HEK293 (cell line): ENCODE results near the gene SPIRE1.

Experiments
- HOXD13 ChIP-seq: sonication (generic); formaldehyde crosslinking; IDR thresholded peaks from 2 replicates; pipeline ENCODE4 v1.8.0; 2022; ENCODE audit warnings: missing genetic modification reagents, borderline replicate concordance
- IKZF3 ChIP-seq: fragments of 450-650 bp; IDR thresholded peaks from 2 replicates; pipeline ENCODE4 v1.5.0; 2018; ENCODE audit warnings: missing biosample characterization, mild to moderate bottlenecking, missing genetic modification characterization, moderate library complexity
- MZF1 ChIP-seq: fragments of 450-650 bp; formaldehyde crosslinking; IDR thresholded peaks from 2 replicates; pipeline ENCODE4 v1.5.1; 2017; ENCODE audit warnings: missing biosample characterization, missing genetic modification characterization, borderline replicate concordance
- REPIN1 ChIP-seq: fragments of 450-650 bp; formaldehyde crosslinking; IDR thresholded peaks from 2 replicates; pipeline ENCODE4 v1.5.1; 2017; ENCODE audit warnings: missing biosample characterization, missing genetic modification characterization, low read depth
- SCRT2 ChIP-seq: fragments of 450-650 bp; formaldehyde crosslinking; IDR thresholded peaks from 2 replicates; pipeline ENCODE4 v1.5.1; 2016; ENCODE audit warnings: missing biosample characterization, missing genetic modification characterization
- TRIM28 ChIP-seq: IDR thresholded peaks from 2 replicates; pipeline ENCODE4 v1.6.1; 2011; ENCODE audit warnings: low read length, control low read depth, borderline replicate concordance
- ZBTB44 ChIP-seq: fragments of 450-650 bp; IDR thresholded peaks from 2 replicates; pipeline ENCODE4 v1.5.1; 2018; ENCODE audit warnings: missing biosample characterization, mild to moderate bottlenecking, missing genetic modification characterization
- ZBTB48 ChIP-seq: fragments of 450-650 bp; formaldehyde crosslinking; IDR thresholded peaks from 2 replicates; pipeline ENCODE4 v1.5.1; 2016; ENCODE audit warnings: missing biosample characterization, missing genetic modification characterization
- ZBTB8A ChIP-seq: fragments of 450-650 bp; formaldehyde crosslinking; IDR thresholded peaks from 2 replicates; pipeline ENCODE4 v1.5.1; 2016; ENCODE audit warnings: missing biosample characterization, missing genetic modification characterization
- ZNF138 ChIP-seq: fragments of 450-650 bp; formaldehyde crosslinking; IDR thresholded peaks from 2 replicates; pipeline ENCODE4 v1.5.1; 2016; ENCODE audit warnings: missing biosample characterization, missing genetic modification characterization, borderline replicate concordance
- ZNF175 ChIP-seq: fragments of 450-650 bp; formaldehyde crosslinking; IDR thresholded peaks from 2 replicates; pipeline ENCODE4 v1.5.1; 2016; ENCODE audit warnings: missing biosample characterization, missing genetic modification characterization
- ZNF184 ChIP-seq: fragments of 450-650 bp; IDR thresholded peaks from 2 replicates; pipeline ENCODE4 v1.5.1; 2018; ENCODE audit warnings: missing biosample characterization, mild to moderate bottlenecking, missing genetic modification characterization
- ZNF211 ChIP-seq: fragments of 450-650 bp; formaldehyde crosslinking; IDR thresholded peaks from 2 replicates; pipeline ENCODE4 v1.5.1; 2016; ENCODE audit warnings: low read depth, missing biosample characterization, missing genetic modification characterization
- ZNF214 ChIP-seq: fragments of 450-650 bp; formaldehyde crosslinking; IDR thresholded peaks from 2 replicates; pipeline ENCODE4 v1.5.1; 2017; ENCODE audit warnings: missing biosample characterization, mild to moderate bottlenecking, missing genetic modification characterization, borderline replicate concordance
- ZNF221 ChIP-seq: fragments of 450-650 bp; formaldehyde crosslinking; IDR thresholded peaks from 2 replicates; pipeline ENCODE4 v1.5.1; 2017; ENCODE audit warnings: missing biosample characterization, missing genetic modification characterization, borderline replicate concordance
- ZNF426 ChIP-seq: fragments of 450-650 bp; formaldehyde crosslinking; IDR thresholded peaks from 2 replicates; pipeline ENCODE4 v1.5.1; 2017; ENCODE audit warnings: missing biosample characterization, missing genetic modification characterization, mild to moderate bottlenecking, inconsistent platforms, moderate library complexity
- ZNF521 ChIP-seq: fragments of 450-650 bp; formaldehyde crosslinking; IDR thresholded peaks from 2 replicates; pipeline ENCODE4 v1.5.1; 2017; ENCODE audit warnings: missing biosample characterization, mild to moderate bottlenecking, missing genetic modification characterization
- ZNF658 ChIP-seq: fragments of 450-650 bp; formaldehyde crosslinking; IDR thresholded peaks from 2 replicates; pipeline ENCODE4; 2016; ENCODE audit warnings: missing biosample characterization, missing genetic modification characterization
- ZNF747 ChIP-seq: fragments of 450-650 bp; formaldehyde crosslinking; IDR thresholded peaks from 2 replicates; pipeline ENCODE4 v1.5.1; 2016; ENCODE audit warnings: missing biosample characterization, missing genetic modification characterization
- ZNF76 ChIP-seq: fragments of 450-650 bp; formaldehyde crosslinking; IDR thresholded peaks from 2 replicates; pipeline ENCODE4; 2016; ENCODE audit warnings: low read depth, missing biosample characterization, missing genetic modification characterization, borderline replicate concordance
- ZNF777 ChIP-seq: fragments of 450-650 bp; formaldehyde crosslinking; IDR thresholded peaks from 2 replicates; pipeline ENCODE4 v1.5.1; 2017; ENCODE audit warnings: missing biosample characterization, missing genetic modification characterization, borderline replicate concordance
- TF ChIP-seq, protein P1 (sequence below): fragments of 450-650 bp; formaldehyde crosslinking; IDR thresholded peaks from 2 replicates; pipeline ENCODE4 v1.5.1; 2016; ENCODE audit warnings: missing biosample characterization, missing genetic modification characterization
- TF ChIP-seq, protein P2 (sequence below): fragments of 450-650 bp; formaldehyde crosslinking; IDR thresholded peaks from 2 replicates; pipeline ENCODE4 v1.5.1; 2016; ENCODE audit warnings: missing biosample characterization, missing genetic modification characterization
- TF ChIP-seq, protein P3 (sequence below): fragments of 450-650 bp; formaldehyde crosslinking; IDR thresholded peaks from 2 replicates; pipeline ENCODE4 v1.5.1; 2017; ENCODE audit warnings: missing biosample characterization, missing genetic modification characterization
- TF ChIP-seq, protein P4 (sequence below): fragments of 450-650 bp; formaldehyde crosslinking; IDR thresholded peaks from 2 replicates; pipeline ENCODE4 v1.5.1; 2016; ENCODE audit warnings: missing biosample characterization, missing genetic modification characterization, low read depth
- TF ChIP-seq, protein P5 (sequence below): fragments of 450-650 bp; formaldehyde crosslinking; IDR thresholded peaks from 2 replicates; pipeline ENCODE4; 2016; ENCODE audit warnings: missing biosample characterization, missing genetic modification characterization

Gene SPIRE1

DNA sequence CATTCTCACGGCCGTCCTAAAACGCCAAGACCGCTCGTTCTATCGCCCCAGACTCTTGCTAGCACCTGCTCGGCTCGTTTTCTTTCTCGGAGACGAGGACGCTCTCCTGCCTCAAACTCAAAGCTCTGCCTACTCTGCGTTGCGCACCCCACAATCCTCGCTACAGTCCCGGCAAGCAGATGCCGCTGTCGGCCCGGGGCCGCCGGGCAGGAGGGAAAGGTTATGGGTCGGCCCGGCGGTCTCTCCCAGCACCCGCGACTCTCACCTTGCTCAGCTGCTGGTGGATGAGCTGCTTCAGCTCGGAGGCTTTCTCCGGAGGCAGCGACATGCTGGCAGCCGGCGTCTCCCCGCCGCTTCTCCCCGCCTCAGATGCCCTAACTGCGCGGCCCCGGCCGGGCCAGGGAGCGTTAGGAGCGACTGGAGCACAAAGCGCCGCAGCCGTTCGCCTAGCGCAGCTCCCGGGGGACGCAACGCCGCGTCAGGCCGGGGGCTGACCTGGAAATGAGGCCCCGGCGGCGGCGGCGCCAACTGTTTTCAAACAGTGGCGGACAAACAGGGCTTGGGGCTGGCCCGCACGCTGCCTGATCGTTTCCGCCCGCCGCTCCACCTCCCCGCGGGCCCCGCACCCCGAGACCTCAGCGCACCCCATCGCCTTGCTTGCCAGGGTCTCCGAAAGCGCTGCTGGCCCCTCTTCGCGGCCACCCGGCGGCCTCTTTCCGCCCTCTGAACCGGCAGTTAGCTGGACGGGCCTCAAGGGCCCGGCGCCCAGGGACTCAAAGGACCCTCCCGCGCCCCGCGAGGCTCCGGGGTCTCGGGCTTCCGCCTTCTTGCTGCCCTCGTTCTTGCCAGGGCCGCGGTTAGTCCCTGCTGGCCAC is 44.6 kb upstream of the SPIRE1 start, which contains the start of the genes CEP76 and PSMG2 (continued):
- no peak for TF ChIP-seq SCRT2 (tag by site-specific recombination)
- no peak for TF ChIP-seq ZNF221 (tag by site-specific recombination)
- no peak for TF ChIP-seq TRIM28
- TF ChIP-seq ZNF521 (tag by site-specific recombination), result no peak
- TF ChIP-seq ZNF426 (tag by site-specific recombination), result no peak
- TF ChIP-seq, protein P1, sequence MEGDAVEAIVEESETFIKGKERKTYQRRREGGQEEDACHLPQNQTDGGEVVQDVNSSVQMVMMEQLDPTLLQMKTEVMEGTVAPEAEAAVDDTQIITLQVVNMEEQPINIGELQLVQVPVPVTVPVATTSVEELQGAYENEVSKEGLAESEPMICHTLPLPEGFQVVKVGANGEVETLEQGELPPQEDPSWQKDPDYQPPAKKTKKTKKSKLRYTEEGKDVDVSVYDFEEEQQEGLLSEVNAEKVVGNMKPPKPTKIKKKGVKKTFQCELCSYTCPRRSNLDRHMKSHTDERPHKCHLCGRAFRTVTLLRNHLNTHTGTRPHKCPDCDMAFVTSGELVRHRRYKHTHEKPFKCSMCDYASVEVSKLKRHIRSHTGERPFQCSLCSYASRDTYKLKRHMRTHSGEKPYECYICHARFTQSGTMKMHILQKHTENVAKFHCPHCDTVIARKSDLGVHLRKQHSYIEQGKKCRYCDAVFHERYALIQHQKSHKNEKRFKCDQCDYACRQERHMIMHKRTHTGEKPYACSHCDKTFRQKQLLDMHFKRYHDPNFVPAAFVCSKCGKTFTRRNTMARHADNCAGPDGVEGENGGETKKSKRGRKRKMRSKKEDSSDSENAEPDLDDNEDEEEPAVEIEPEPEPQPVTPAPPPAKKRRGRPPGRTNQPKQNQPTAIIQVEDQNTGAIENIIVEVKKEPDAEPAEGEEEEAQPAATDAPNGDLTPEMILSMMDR, result peak; percentile 47
- peak; percentile 24; the same call in 1 of the 2 replicates for TF ChIP-seq HOXD13
- no peak for TF ChIP-seq MZF1 (tag by site-specific recombination)
- TF ChIP-seq, protein P2, sequence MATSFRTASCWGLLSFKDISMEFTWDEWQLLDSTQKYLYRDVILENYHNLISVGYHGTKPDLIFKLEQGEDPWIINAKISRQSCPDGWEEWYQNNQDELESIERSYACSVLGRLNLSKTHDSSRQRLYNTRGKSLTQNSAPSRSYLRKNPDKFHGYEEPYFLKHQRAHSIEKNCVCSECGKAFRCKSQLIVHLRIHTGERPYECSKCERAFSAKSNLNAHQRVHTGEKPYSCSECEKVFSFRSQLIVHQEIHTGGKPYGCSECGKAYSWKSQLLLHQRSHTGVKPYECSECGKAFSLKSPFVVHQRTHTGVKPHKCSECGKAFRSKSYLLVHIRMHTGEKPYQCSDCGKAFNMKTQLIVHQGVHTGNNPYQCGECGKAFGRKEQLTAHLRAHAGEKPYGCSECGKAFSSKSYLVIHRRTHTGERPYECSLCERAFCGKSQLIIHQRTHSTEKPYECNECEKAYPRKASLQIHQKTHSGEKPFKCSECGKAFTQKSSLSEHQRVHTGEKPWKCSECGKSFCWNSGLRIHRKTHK (tag by site-specific recombination), result no peak
- TF ChIP-seq ZNF76 (tag by site-specific recombination), result peak; percentile 87
- TF ChIP-seq, protein P3, sequence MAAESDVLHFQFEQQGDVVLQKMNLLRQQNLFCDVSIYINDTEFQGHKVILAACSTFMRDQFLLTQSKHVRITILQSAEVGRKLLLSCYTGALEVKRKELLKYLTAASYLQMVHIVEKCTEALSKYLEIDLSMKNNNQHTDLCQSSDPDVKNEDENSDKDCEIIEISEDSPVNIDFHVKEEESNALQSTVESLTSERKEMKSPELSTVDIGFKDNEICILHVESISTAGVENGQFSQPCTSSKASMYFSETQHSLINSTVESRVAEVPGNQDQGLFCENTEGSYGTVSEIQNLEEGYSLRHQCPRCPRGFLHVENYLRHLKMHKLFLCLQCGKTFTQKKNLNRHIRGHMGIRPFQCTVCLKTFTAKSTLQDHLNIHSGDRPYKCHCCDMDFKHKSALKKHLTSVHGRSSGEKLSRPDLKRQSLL (tag by site-specific recombination), result no peak
- TF ChIP-seq ZNF658 (tag by site-specific recombination), result no peak
- no peak for TF ChIP-seq ZNF184 (tag by site-specific recombination)
- TF ChIP-seq REPIN1 (tag by site-specific recombination), result peak; percentile 8; the same call in 1 of the 2 replicates
- TF ChIP-seq, protein P4, sequence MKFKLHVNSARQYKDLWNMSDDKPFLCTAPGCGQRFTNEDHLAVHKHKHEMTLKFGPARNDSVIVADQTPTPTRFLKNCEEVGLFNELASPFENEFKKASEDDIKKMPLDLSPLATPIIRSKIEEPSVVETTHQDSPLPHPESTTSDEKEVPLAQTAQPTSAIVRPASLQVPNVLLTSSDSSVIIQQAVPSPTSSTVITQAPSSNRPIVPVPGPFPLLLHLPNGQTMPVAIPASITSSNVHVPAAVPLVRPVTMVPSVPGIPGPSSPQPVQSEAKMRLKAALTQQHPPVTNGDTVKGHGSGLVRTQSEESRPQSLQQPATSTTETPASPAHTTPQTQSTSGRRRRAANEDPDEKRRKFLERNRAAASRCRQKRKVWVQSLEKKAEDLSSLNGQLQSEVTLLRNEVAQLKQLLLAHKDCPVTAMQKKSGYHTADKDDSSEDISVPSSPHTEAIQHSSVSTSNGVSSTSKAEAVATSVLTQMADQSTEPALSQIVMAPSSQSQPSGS (tag by site-specific recombination), result no peak
- TF ChIP-seq ZNF214, result no peak
- TF ChIP-seq ZNF175, result no peak
- TF ChIP-seq IKZF3 (tag by site-specific recombination), result no peak
- TF ChIP-seq ZNF211 (tag by site-specific recombination), result no peak
- peak; percentile 68 for TF ChIP-seq ZBTB8A (tag by site-specific recombination)
- TF ChIP-seq ZBTB48, result peak; percentile 60
- no peak for TF ChIP-seq ZNF747 (tag by site-specific recombination)
- no peak for TF ChIP-seq ZBTB44 (tag by site-specific recombination)
- TF ChIP-seq, protein P5, sequence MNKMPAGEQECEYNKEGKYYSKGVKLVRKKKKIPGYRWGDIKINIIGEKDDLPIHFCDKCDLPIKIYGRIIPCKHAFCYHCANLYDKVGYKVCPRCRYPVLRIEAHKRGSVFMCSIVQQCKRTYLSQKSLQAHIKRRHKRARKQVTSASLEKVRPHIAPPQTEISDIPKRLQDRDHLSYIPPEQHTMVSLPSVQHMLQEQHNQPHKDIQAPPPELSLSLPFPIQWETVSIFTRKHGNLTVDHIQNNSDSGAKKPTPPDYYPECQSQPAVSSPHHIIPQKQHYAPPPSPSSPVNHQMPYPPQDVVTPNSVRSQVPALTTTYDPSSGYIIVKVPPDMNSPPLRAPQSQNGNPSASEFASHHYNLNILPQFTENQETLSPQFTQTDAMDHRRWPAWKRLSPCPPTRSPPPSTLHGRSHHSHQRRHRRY (tag by site-specific recombination), result no peak
- TF ChIP-seq ZNF138 (tag by site-specific recombination), result no peak
- TF ChIP-seq ZNF777, result no peak
